Measurements from ENCODE around the gene DBP.
"Not testable (repeated sequence)": the region's sequence is repeated elsewhere in the genome, so short reads cannot be mapped to it uniquely, and the experiment has no call there.

Gene DBP

GRCh38 chr19:48633148-48634035 lies 3.8 kb downstream of the DBP start:
- peaks cover 65% of the 10 kb centered on the region for H3K4me1 ChIP-seq (ENCODE audit: insufficient read depth, low read length)
- H3K36me3 ChIP-seq (ENCODE audit: insufficient read depth, low read length): peaks cover 12% of the 10 kb centered on the region
- no peak overlapping the region for H2AFZ ChIP-seq (ENCODE audit: low read depth, low read length)
- no peaks in the 10 kb centered on the region for H3K27me3 ChIP-seq (ENCODE audit: insufficient read depth, low read length)
- H3K9me3 ChIP-seq (ENCODE audit: low read length): no peaks in the 10 kb centered on the region
- H3K4me3 ChIP-seq (ENCODE audit: low read length): no peak overlapping the region

GRCh38 chr19:48632692-48633147 lies 4.5 kb downstream of the DBP start:
- Histone ChIP-seq H3K4me3 (ENCODE audit: low read length) (no peak overlapping the region), H3K36me3 (ENCODE audit: insufficient read depth, low read length) (peaks cover 12% of the 10 kb centered on the region), H3K27me3 (ENCODE audit: insufficient read depth, low read length) (no peaks in the 10 kb centered on the region), H2AFZ (ENCODE audit: low read depth, low read length) (no peak overlapping the region), H3K4me1 (ENCODE audit: insufficient read depth, low read length) (peaks cover 64% of the 10 kb centered on the region), H3K9me3 (ENCODE audit: low read length) (no peaks in the 10 kb centered on the region)

- H3K27me3 ChIP-seq (ENCODE audit: insufficient read depth, low read length); H3K9me3 ChIP-seq (ENCODE audit: low read length); H3K4me3 ChIP-seq (ENCODE audit: low read length); H2AFZ ChIP-seq (ENCODE audit: low read depth, low read length): not testable (repeated sequence)
- Histone ChIP-seq H3K36me3 (ENCODE audit: insufficient read depth, low read length) (peaks cover 14% of the 10 kb centered on the region), H3K4me1 (ENCODE audit: insufficient read depth, low read length) (peaks cover 64% of the 10 kb centered on the region)
Measured at GRCh38 chr19:48632286-48632685, 4.9 kb downstream of the DBP start.

GRCh38 chr19:48631225-48631624 lies 6.0 kb downstream of the DBP start:
- Histone ChIP-seq H3K4me1 (ENCODE audit: insufficient read depth, low read length) (peaks cover 58% of the 10 kb centered on the region), H2AFZ (ENCODE audit: low read depth, low read length) (no peak overlapping the region), H3K27me3 (ENCODE audit: insufficient read depth, low read length) (no peaks in the 10 kb centered on the region), H3K36me3 (ENCODE audit: insufficient read depth, low read length) (peaks cover 17% of the 10 kb centered on the region), H3K4me3 (ENCODE audit: low read length) (no peak overlapping the region), H3K9me3 (ENCODE audit: low read length) (no peaks in the 10 kb centered on the region)

GRCh38 chr19:48630296-48631063 lies 6.7 kb downstream of the DBP start:
- no peak overlapping the region for H3K4me3 ChIP-seq (ENCODE audit: low read length)

GRCh38 chr19:48629599-48630295 lies 7.4 kb downstream of the DBP start:
- H2AFZ ChIP-seq (ENCODE audit: low read depth, low read length): no peak overlapping the region

More at GRCh38 chr19:48630296-48631063, 6.7 kb downstream of the DBP start:
- Histone ChIP-seq H2AFZ (ENCODE audit: low read depth, low read length) (no peak overlapping the region), H3K9me3 (ENCODE audit: low read length) (no peaks in the 10 kb centered on the region), H3K4me1 (ENCODE audit: insufficient read depth, low read length) (peaks cover 54% of the 10 kb centered on the region), H3K36me3 (ENCODE audit: insufficient read depth, low read length) (peaks cover 19% of the 10 kb centered on the region), H3K27me3 (ENCODE audit: insufficient read depth, low read length) (no peaks in the 10 kb centered on the region)

GRCh38 chr19:48629297-48629598 lies 7.9 kb downstream of the DBP start:
- H3K4me3 ChIP-seq (ENCODE audit: low read length): no peak overlapping the region
- no peaks in the 10 kb centered on the region for H3K27me3 ChIP-seq (ENCODE audit: insufficient read depth, low read length)
- peaks cover 56% of the 10 kb centered on the region for H3K4me1 ChIP-seq (ENCODE audit: insufficient read depth, low read length)
- peaks cover 19% of the 10 kb centered on the region for H3K36me3 ChIP-seq (ENCODE audit: insufficient read depth, low read length)
- no peaks in the 10 kb centered on the region for H3K9me3 ChIP-seq (ENCODE audit: low read length)
- no peak overlapping the region for H2AFZ ChIP-seq (ENCODE audit: low read depth, low read length)

More at GRCh38 chr19:48629599-48630295, 7.4 kb downstream of the DBP start:
- Histone ChIP-seq H3K4me3 (ENCODE audit: low read length) (no peak overlapping the region), H3K27me3 (ENCODE audit: insufficient read depth, low read length) (no peaks in the 10 kb centered on the region), H3K4me1 (ENCODE audit: insufficient read depth, low read length) (peaks cover 56% of the 10 kb centered on the region), H3K9me3 (ENCODE audit: low read length) (no peaks in the 10 kb centered on the region), H3K36me3 (ENCODE audit: insufficient read depth, low read length) (peaks cover 19% of the 10 kb centered on the region)

GRCh38 chr19:48628486-48629296 lies 8.5 kb downstream of the DBP start:
- peaks cover 19% of the 10 kb centered on the region for H3K36me3 ChIP-seq (ENCODE audit: insufficient read depth, low read length)
- no peak overlapping the region for H2AFZ ChIP-seq (ENCODE audit: low read depth, low read length)
- H3K27me3 ChIP-seq (ENCODE audit: insufficient read depth, low read length): no peaks in the 10 kb centered on the region
- no peak overlapping the region for H3K4me3 ChIP-seq (ENCODE audit: low read length)
- no peaks in the 10 kb centered on the region for H3K9me3 ChIP-seq (ENCODE audit: low read length)
- peaks cover 52% of the 10 kb centered on the region for H3K4me1 ChIP-seq (ENCODE audit: insufficient read depth, low read length)

- Histone ChIP-seq H3K4me1 (ENCODE audit: insufficient read depth, low read length) (peaks cover 52% of the 10 kb centered on the region), H2AFZ (ENCODE audit: low read depth, low read length) (no peak overlapping the region), H3K4me3 (ENCODE audit: low read length) (no peak overlapping the region), H3K27me3 (ENCODE audit: insufficient read depth, low read length) (no peaks in the 10 kb centered on the region), H3K9me3 (ENCODE audit: low read length) (no peaks in the 10 kb centered on the region), H3K36me3 (ENCODE audit: insufficient read depth, low read length) (peaks cover 19% of the 10 kb centered on the region)
Measured at GRCh38 chr19:48627865-48628314, 9.3 kb downstream of the DBP start.

- no peaks in the 10 kb centered on the region for H3K9me3 ChIP-seq (ENCODE audit: low read length)
- no peak overlapping the region for H3K4me3 ChIP-seq (ENCODE audit: low read length)
- H3K27me3 ChIP-seq (ENCODE audit: insufficient read depth, low read length): no peaks in the 10 kb centered on the region
- peaks cover 52% of the 10 kb centered on the region for H3K4me1 ChIP-seq (ENCODE audit: insufficient read depth, low read length)
- H3K36me3 ChIP-seq (ENCODE audit: insufficient read depth, low read length): peaks cover 19% of the 10 kb centered on the region
- no peak overlapping the region for H2AFZ ChIP-seq (ENCODE audit: low read depth, low read length)
Measured at GRCh38 chr19:48627201-48627864, 9.8 kb downstream of the DBP start.

- H2AFZ ChIP-seq (ENCODE audit: low read depth, low read length): no peak overlapping the region
- peaks cover 40% of the 10 kb centered on the region for H3K4me1 ChIP-seq (ENCODE audit: insufficient read depth, low read length)
- H3K27me3 ChIP-seq (ENCODE audit: insufficient read depth, low read length): no peaks in the 10 kb centered on the region
- H3K36me3 ChIP-seq (ENCODE audit: insufficient read depth, low read length): peaks cover 19% of the 10 kb centered on the region
- H3K9me3 ChIP-seq (ENCODE audit: low read length): no peaks in the 10 kb centered on the region
- no peak overlapping the region for H3K4me3 ChIP-seq (ENCODE audit: low read length)
Measured at GRCh38 chr19:48625891-48626327, 11.3 kb downstream of the DBP start.
